H1 (cell line): Measurements from ENCODE around the gene NDUFA5. TPM values are rescaled to one million over a fixed set of nuclear protein-coding genes. Genes with fewer than 3 reads are reported as not detected.

ENCODE experiments used
- ATF3 ChIP-seq: IDR thresholded peaks from 2 replicates; pipeline ENCODE4 v1.6.1; 2011; ENCODE audit warnings: low read depth, mild to moderate bottlenecking, low read length; ENCODE audit not compliant: insufficient read depth
- BACH1 ChIP-seq: IDR thresholded peaks from 2 replicates; pipeline ENCODE4 v1.6.1; 2012; ENCODE audit warnings: low read length, improper control_type of control experiment
- BCL11A ChIP-seq, 2 experiments: IDR thresholded peaks; one replicate each; pipeline ENCODE4 v1.6.1; 2011; ENCODE audit warnings: low read depth in 2 of 2, low read length in 2 of 2, mild to moderate bottlenecking in 2 of 2
- BRCA1 ChIP-seq: IDR thresholded peaks from 2 replicates; pipeline ENCODE4 v1.6.1; 2012; ENCODE audit warnings: low read depth, low read length, improper control_type of control experiment
- CEBPB ChIP-seq: IDR thresholded peaks from 2 replicates; pipeline ENCODE4 v1.6.1; 2012; ENCODE audit warnings: low read depth, low read length
- CHD1 ChIP-seq: IDR thresholded peaks from 2 replicates; pipeline ENCODE4 v1.6.1; 2012; ENCODE audit warnings: low read depth, low read length, improper control_type of control experiment
- CHD2 ChIP-seq: IDR thresholded peaks from 2 replicates; pipeline ENCODE4 v1.6.1; 2012; ENCODE audit warnings: low read length, improper control_type of control experiment
- EGR1 ChIP-seq: IDR thresholded peaks from 2 replicates; pipeline ENCODE4 v1.6.1; 2011; ENCODE audit warnings: low read depth, low read length, borderline replicate concordance
- EP300 ChIP-seq, 2 experiments: IDR thresholded peaks; 1 replicate in 1 of 2; 2 replicates in 1 of 2; pipeline ENCODE4 v1.6.1; 2011 to 2012; ENCODE audit warnings: low read depth in 2 of 2, low read length in 2 of 2, mild to moderate bottlenecking in 2 of 2, borderline replicate concordance in 1 of 2, inconsistent platforms in 1 of 2, moderate library complexity in 1 of 2
- EZH2 ChIP-seq: fragments of 200-600 bp; sonication (generic); IDR thresholded peaks from 2 replicates; pipeline ENCODE4 v1.7.1; 2012; ENCODE audit warnings: low read depth, mild to moderate bottlenecking, moderate library complexity, low read length, inconsistent platforms; ENCODE audit not compliant: severe bottlenecking
- GABPA ChIP-seq: IDR thresholded peaks from 2 replicates; pipeline ENCODE4 v1.6.1; 2011; ENCODE audit warnings: mild to moderate bottlenecking, low read length, moderate library complexity, borderline replicate concordance; ENCODE audit not compliant: insufficient read depth
- GTF2F1 ChIP-seq: IDR thresholded peaks from 2 replicates; pipeline ENCODE4 v1.6.1; 2012; ENCODE audit warnings: low read depth, low read length, improper control_type of control experiment, borderline replicate concordance
- HDAC6 ChIP-seq: IDR thresholded peaks from one replicate; pipeline ENCODE4 v1.7.1; 2012; ENCODE audit warnings: low read depth, mild to moderate bottlenecking, inconsistent platforms, low read length, moderate library complexity
- MAX ChIP-seq: IDR thresholded peaks from 2 replicates; pipeline ENCODE4 v1.6.1; 2012; ENCODE audit warnings: inconsistent platforms
- PHF8 ChIP-seq: fragments of 200-600 bp; sonication (generic); conservative IDR thresholded peaks from 2 replicates; pipeline ENCODE4 v1.7.1; 2012; ENCODE audit warnings: low read depth, mild to moderate bottlenecking, inconsistent platforms, low read length, moderate library complexity
- RBBP5 ChIP-seq: IDR thresholded peaks from 2 replicates; pipeline ENCODE4 v1.7.1; 2012; ENCODE audit warnings: low read depth, mild to moderate bottlenecking, inconsistent platforms, low read length, moderate library complexity, borderline replicate concordance
- SAP30 ChIP-seq: fragments of 300-600 bp; sonication (generic); IDR thresholded peaks from 2 replicates; pipeline ENCODE4 v1.7.1; 2012; ENCODE audit warnings: low read length, moderate library complexity, mild to moderate bottlenecking, inconsistent platforms; ENCODE audit not compliant: insufficient read depth, insufficient replicate concordance
- SIN3A ChIP-seq, 2 experiments: IDR thresholded peaks in 1 of 2; conservative IDR thresholded peaks in 1 of 2; 2 replicates each; pipeline ENCODE4 v1.6.1; 2011 to 2012; ENCODE audit warnings: low read length in 2 of 2, improper control_type of control experiment in 1 of 2, low read depth in 1 of 2, mild to moderate bottlenecking in 1 of 2
- TAF7 ChIP-seq: optimal IDR thresholded peaks from 2 replicates; pipeline ENCODE3; 2011; ENCODE audit warnings: low read depth, mild to moderate bottlenecking, inconsistent platforms, low read length, moderate library complexity, borderline replicate concordance
- TBP ChIP-seq: IDR thresholded peaks from 2 replicates; pipeline ENCODE4 v1.6.1; 2011; ENCODE audit warnings: low read depth, low read length, improper control_type of control experiment
- USF2 ChIP-seq: IDR thresholded peaks from 2 replicates; pipeline ENCODE4 v1.6.1; 2011; ENCODE audit warnings: low read length, improper control_type of control experiment
- polyA plus RNA-seq, 7 experiments: library from polyadenylated mRNA; depleted of rRNA in 3 of 7; stranded (reverse) in 5 of 7; unstranded in 2 of 7; fragments of >200 nt in 5 of 7; fragments of 200-250 nt in 2 of 7; gene quantifications; 1 replicate in 5 of 7; 2 replicates in 1 of 7; 4 replicates in 1 of 7; pipeline versions ENCODE4 v1.2.1 to v1.2.3, GENCODE V29; 2011 to 2013; ENCODE audit warnings: missing spikeins in 2 of 7, mixed read lengths in 2 of 7
- total RNA-seq: library from RNA; stranded (reverse); fragmentation: NEBNext Ultra II Directional; extraction: Animal tissue kit (Norgen Biotek cat#: 25700); gene quantifications from 2 replicates; pipeline ENCODE4 v1.2.1, GENCODE V29; 2021

The NDUFA5 gene
- total and polyA plus RNA-seq, 2 of the 8 experiments (the other 6 are each of a cell fraction or from before 2014, with no cell fraction given), result 7.6 to 76.3 TPM

- TF ChIP-seq USF2 (no peak), EP300 (IDR thresholded peaks at IDR 0.05; ENCODE audit: borderline replicate concordance in 1 of 2, low read depth in 2 of 2, low read length in 2 of 2) (no peak), ATF3 (no peak), CHD1 (no peak), BRCA1 (no peak), MAX (0 out of 2 replicates have a peak, but pooled peaks have one; percentile 9), EGR1 (no peak), PHF8 (peak; percentile 68; the same call in 1 of the 2 replicates), EZH2 (no peak), GTF2F1 (no peak), TBP (no peak), CHD2 (no peak), BACH1 (no peak), TAF7 (no peak), HDAC6 (no peak), CEBPB (no peak), GABPA (no peak), BCL11A (IDR thresholded peaks at IDR 0.05; ENCODE audit: low read depth in 2 of 2, low read length in 2 of 2) (no peak), SAP30 (peak; percentile 98), RBBP5 (no peak; the same call in 1 of the 2 replicates), SIN3A (conservative IDR thresholded peaks at IDR 0.05 in 1 of 2, IDR thresholded peaks at IDR 0.05 in 1 of 2; ENCODE audit: low read depth in 1 of 2, low read length in 2 of 2) (peak; percentile 93 to 99)
Observed at GRCh38 chr7:123534383-123535260, 23.0 kb downstream of the NDUFA5 start, which contains the start of gene IQUB (continued).
